IPS DF 4.7 (cell line): ENCODE measurements around the gene CCDC32.
"Not testable (repeated sequence)": the region's sequence is repeated elsewhere in the genome, so short reads cannot be mapped to it uniquely, and the experiment has no call there.

Source experiments
- DNase-seq: peaks from one replicate; pipeline ENCODE4 v3.0.0-alpha.2; 2013; ENCODE audit warnings: low spot score; ENCODE audit errors: extremely low read depth

The CCDC32 gene

GRCh38 chr15:40564591-40565332, at the start of gene CCDC32:
Gene CCDC32 (minus strand): TSS chr15:40565042. CDS start chr15:40563015, 2,027 bp downstream.
- DNase-seq: peak; percentile 95

- DNase-seq: no peak
Observed at GRCh38 chr15:40613080-40613479, 48.2 kb upstream of the CCDC32 start.

- DNase-seq: no peak
Observed at GRCh38 chr15:40603935-40604334, 39.1 kb upstream of the CCDC32 start.

GRCh38 chr15:40600956-40601355, 36.1 kb upstream of the CCDC32 start:
- DNase-seq: no peak

GRCh38 chr15:40598672-40599071, 33.8 kb upstream of the CCDC32 start:
- DNase-seq: no peak

GRCh38 chr15:40598126-40598525, 33.3 kb upstream of the CCDC32 start:
- DNase-seq: no peak

GRCh38 chr15:40597024-40597423, 32.2 kb upstream of the CCDC32 start:
- no peak for DNase-seq

- DNase-seq: no peak
Observed at GRCh38 chr15:40595773-40596172, 30.9 kb upstream of the CCDC32 start.

- no peak for DNase-seq
Observed at GRCh38 chr15:40595219-40595618, 30.4 kb upstream of the CCDC32 start.

- no peak for DNase-seq
Observed at GRCh38 chr15:40594429-40594836, 29.6 kb upstream of the CCDC32 start.

GRCh38 chr15:40593588-40594428, 29.0 kb upstream of the CCDC32 start, which contains the start of gene KNL1:
Gene KNL1 (plus strand): TSS chr15:40594249. CDS start chr15:40602932, 8,683 bp downstream.
- peak; percentile 58 for DNase-seq

- DNase-seq: no peak
Observed at GRCh38 chr15:40593165-40593564, 28.3 kb upstream of the CCDC32 start.

- DNase-seq: no peak
Observed at GRCh38 chr15:40591389-40591788, 26.5 kb upstream of the CCDC32 start.

GRCh38 chr15:40590667-40591050, 25.8 kb upstream of the CCDC32 start:
- no peak for DNase-seq

GRCh38 chr15:40584191-40584590, 19.3 kb upstream of the CCDC32 start:
- no peak for DNase-seq

- DNase-seq: no peak
Observed at GRCh38 chr15:40582726-40583246, 17.9 kb upstream of the CCDC32 start.

GRCh38 chr15:40581796-40582195, 17.0 kb upstream of the CCDC32 start:
- not testable (repeated sequence) for DNase-seq

- no peak for DNase-seq
Observed at GRCh38 chr15:40578892-40579291, 14.1 kb upstream of the CCDC32 start.

GRCh38 chr15:40576914-40577313, 12.1 kb upstream of the CCDC32 start:
- DNase-seq: not testable (repeated sequence)

GRCh38 chr15:40575113-40575512, 10.3 kb upstream of the CCDC32 start:
- no peak for DNase-seq

GRCh38 chr15:40569129-40569953, 4.5 kb upstream of the CCDC32 start, which contains the start of gene RPUSD2:
Gene RPUSD2 (plus strand): TSS chr15:40569299. CDS start chr15:40569338, 39 bp downstream.
- DNase-seq: no peak
